Upper lobe of left lung (tissue), 4 donors: ENCODE measurements around the gene RCCD1.

Experiments used
- POLR2AphosphoS5 ChIP-seq, 2 donors: sonication (generic); formaldehyde crosslinking; IDR thresholded peaks; one replicate each; pipeline ENCODE4 v1.5.1; 2017; ENCODE audit warnings: antibody characterized with exemption in 2 of 2
- TF ChIP-seq, protein P1 (sequence below), 6 experiments: fragments of 450-650 bp in 4 of 6; fragments of 200-600 bp in 2 of 6; sonication (generic) in 2 of 6; IDR thresholded peaks; one replicate each; pipeline ENCODE4 v1.5.1; 2016 to 2019; ENCODE audit warnings: antibody characterized with exemption in 6 of 6

DNA sequence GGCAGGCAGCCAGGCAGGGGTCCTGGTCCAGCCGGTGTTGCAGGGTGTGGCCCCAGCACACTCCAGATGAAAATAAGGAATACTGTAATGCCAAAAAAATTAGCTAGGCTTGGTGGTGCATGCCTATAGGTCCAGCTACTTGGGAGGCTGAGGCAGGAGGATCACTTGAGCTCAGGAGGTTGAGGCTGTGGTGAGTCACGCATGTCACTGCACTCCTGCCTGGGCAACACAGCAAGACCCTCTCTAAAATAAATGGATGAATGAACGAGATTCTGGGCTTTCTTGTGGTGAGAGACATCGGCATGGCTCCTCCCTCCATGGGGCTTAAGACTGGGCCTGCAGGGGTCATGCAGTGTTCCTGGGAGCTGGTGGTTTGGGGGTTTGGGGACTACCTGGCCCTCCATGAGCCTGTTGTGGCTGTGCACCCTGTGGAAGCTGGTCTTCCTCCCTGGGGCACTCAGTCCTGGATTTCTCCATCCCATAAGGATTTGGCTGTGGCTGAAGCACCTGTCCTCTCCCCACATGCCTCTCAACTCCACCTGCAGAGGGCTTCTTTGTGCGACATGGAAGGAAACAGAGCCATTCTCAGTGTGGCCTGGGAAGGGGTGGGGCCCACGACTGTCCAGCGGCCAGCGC lies 7.6 kb upstream of the RCCD1 start:
- TF ChIP-seq, protein P1, sequence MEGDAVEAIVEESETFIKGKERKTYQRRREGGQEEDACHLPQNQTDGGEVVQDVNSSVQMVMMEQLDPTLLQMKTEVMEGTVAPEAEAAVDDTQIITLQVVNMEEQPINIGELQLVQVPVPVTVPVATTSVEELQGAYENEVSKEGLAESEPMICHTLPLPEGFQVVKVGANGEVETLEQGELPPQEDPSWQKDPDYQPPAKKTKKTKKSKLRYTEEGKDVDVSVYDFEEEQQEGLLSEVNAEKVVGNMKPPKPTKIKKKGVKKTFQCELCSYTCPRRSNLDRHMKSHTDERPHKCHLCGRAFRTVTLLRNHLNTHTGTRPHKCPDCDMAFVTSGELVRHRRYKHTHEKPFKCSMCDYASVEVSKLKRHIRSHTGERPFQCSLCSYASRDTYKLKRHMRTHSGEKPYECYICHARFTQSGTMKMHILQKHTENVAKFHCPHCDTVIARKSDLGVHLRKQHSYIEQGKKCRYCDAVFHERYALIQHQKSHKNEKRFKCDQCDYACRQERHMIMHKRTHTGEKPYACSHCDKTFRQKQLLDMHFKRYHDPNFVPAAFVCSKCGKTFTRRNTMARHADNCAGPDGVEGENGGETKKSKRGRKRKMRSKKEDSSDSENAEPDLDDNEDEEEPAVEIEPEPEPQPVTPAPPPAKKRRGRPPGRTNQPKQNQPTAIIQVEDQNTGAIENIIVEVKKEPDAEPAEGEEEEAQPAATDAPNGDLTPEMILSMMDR (IDR thresholded peaks at IDR 0.05): no peak
- no peak for TF ChIP-seq POLR2AphosphoS5 (IDR thresholded peaks at IDR 0.05)
